Heart left ventricle (tissue), 13 donors: ENCODE measurements around the gene ERICH6B.

Experiments used
- CTCF ChIP-seq, 12 donors: fragments of 200-600 bp; sonication (generic) in 4 of 12; IDR thresholded peaks; one replicate each; pipeline versions ENCODE4 v1.5.0 to v1.8.0; 2018 to 2022; ENCODE audit warnings: antibody characterized with exemption in 12 of 12, mild to moderate bottlenecking in 5 of 12
- POLR2A ChIP-seq, 2 donors: fragments of 450-650 bp; IDR thresholded peaks; one replicate each; pipeline ENCODE4 v1.6.1; 2017; ENCODE audit warnings: antibody characterized with exemption in 2 of 2, mild to moderate bottlenecking in 2 of 2, moderate library complexity in 2 of 2
- donor health status: ischemic (EF 13 %, LVEDD 7.1; RV severe dilation, severe dysfunction).
- donor health status: DM: no; HTN: yes; CAD: no.
- donor health status: DM: no; HTN: no; CAD: no.
- donor health status: ischemic (EF 25% LVEDD 6.9; RV normal size, moderate dysfunction).
- donor health status: ischemic (EF 25% LVEDD 5.7; RV mildly dilated, moderate dysfunction).
- donor health status: ischemic (EF 35%, LVEDD 5.7; RV mildly dilated, moderate dysfunction).
- donor health status: nonischemic (EF 11% LVEDD 7.7; RV severe dilation, severe dysfunction).
- donor health status: DM: yes; HTN: yes; CAD: no.
- donor health status: PGD.
- donor health status: ischemic (EF 29% LVEDD 5.4; RV normal size, mild dysfunction).
- donor health status: nonischemic (EF 23%, LVEDD 6.1; RV moderate dilation, normal function).

- TF ChIP-seq CTCF (IDR thresholded peaks at IDR 0.05) = no peak
- no peak for TF ChIP-seq POLR2A (IDR thresholded peaks at IDR 0.05)
These were observed 78.0 kb downstream of the ERICH6B start for GRCh38 chr13:45537516-45537915.
